GM12865 (cell line): ENCODE measurements around the gene MBOAT2.

Experiments
- DNase-seq: peaks from one replicate; pipeline ENCODE4 v3.0.0; 2010; ENCODE audit warnings: low read depth
- H3K4me3 ChIP-seq: 2 replicates; pipeline ENCODE4 v1.5.1; 2011; ENCODE audit warnings: mild to moderate bottlenecking, low read depth, low read length, control low read depth
- CTCF ChIP-seq: IDR thresholded peaks from 2 replicates; pipeline ENCODE4 v1.5.1; 2011; ENCODE audit warnings: low read length, control low read depth, low read depth, inconsistent platforms; ENCODE audit not compliant: insufficient read depth; ENCODE audit errors: missing control alignments

The MBOAT2 gene

GRCh38 chr2:8821276-8822217 is 181.9 kb downstream of the MBOAT2 start:
- DNase-seq, result no peak
- no peak overlapping the region for H3K4me3 ChIP-seq
- TF ChIP-seq CTCF, result no peak

GRCh38 chr2:8819948-8820347 is 183.5 kb downstream of the MBOAT2 start:
- no peak overlapping the region for H3K4me3 ChIP-seq
- no peak for DNase-seq
- TF ChIP-seq CTCF, result no peak

- DNase-seq, result no peak
- H3K4me3 ChIP-seq, result no peak overlapping the region
- TF ChIP-seq CTCF, result no peak
These were observed 184.3 kb downstream of the MBOAT2 start for GRCh38 chr2:8819194-8819593.

DNA sequence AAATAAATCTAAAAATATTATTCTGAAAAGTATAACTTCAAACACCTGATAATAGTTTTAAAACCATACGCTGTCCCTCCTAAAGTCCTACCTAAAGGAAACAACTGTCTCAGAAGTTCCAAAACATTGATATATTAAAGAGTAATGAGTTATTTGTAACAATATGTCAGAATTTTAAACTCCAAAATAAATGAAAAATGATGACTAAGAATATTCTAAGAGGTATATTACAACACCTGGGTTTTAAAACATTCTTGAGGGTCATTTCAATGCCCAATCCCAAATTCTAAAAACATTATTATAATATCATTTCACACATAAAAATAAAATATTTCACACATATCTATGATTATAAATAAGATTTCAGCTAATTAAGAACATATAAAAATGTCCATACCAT is 186.3 kb downstream of the MBOAT2 start:
- no peak for TF ChIP-seq CTCF
- no peak for DNase-seq
- no peak overlapping the region for H3K4me3 ChIP-seq

DNA sequence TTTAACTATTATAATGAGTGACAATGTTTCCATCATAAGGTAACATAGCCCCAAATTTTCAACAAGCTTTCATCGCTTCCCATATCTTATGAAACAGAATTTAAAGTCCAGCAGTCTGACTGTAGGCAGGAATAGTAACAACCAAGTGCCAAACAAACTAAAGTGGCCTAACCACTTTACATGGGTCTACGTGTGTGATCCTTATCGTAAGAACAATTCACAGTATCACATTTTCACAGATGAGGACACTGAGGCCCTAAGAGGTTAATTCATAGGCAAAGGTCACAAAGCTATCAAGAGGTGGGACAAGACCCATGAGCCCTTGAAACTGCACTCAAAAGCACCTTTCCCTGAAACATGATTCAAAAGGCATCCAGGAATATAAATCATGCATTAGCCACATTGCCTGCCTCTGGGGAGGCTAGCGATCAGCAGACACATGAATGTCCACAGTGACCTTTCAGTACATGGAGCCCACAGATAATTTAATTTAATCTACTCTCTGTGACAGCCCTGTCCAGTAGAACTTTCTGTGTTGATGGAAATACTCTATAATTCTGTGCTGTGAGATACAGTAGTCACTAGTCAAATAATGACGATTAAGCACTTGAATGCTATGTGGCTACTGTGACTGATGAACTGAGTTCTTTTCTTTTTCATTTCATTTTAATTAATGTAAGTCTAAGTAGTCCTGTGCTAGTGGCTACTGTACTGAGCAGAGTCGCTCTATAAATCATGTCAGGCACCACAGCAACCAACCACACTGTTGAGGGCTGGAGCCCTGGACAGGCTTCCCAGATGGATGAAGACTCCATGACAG is 196.4 kb downstream of the MBOAT2 start:
- no peak for TF ChIP-seq CTCF
- DNase-seq, result no peak
- H3K4me3 ChIP-seq, result no peak overlapping the region

DNA sequence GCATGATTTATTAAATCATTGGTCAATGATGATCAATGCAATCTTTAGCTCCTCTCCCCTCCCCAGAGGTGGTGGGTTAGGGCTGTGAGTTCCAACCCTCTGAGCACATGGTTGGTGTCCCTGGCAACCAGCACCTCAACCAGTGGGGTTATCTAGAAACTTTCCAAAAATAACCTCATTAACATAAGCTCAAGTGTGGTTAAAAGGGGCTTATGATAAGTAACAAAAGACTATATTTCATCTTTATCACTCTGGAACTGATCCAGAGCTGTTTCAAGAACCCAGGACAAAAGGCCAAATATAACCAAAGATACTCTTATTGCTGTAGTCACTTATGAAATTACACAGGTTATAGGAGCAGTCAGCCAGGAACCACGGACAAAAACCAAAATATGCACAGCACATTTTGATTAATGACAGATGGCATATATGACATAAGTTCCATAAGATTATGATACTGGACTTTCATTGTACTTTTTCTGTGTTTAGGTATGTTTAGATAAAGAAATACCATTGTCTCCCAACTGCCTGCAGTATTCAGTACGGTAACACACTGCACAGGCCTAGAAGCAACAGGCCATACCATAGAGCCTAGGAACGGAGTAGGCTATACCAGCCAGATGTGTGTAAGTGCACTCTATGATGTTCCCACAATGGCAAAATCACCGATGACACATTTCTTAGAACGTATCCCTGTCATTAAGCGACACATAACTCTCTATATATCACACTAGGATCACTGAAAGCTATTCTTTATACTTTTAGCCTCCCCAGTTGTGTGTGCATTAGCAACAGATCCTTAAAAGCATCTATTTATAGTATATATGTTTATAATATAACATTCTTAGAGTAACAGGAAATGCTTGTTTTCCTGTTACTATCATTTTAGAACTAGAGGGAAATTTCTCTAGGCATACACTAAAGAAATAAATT is 197.9 kb downstream of the MBOAT2 start:
- H3K4me3 ChIP-seq, result no peak overlapping the region
- DNase-seq, result no peak
- no peak for TF ChIP-seq CTCF
